Esophagus muscularis mucosa (tissue), 4 donors: ENCODE measurements around the gene PRIMA1.

ENCODE experiments used
- EP300 ChIP-seq: sonication (generic); formaldehyde crosslinking; IDR thresholded peaks from one replicate; pipeline ENCODE4 v1.6.1; 2017; ENCODE audit warnings: antibody characterized with exemption
- POLR2A ChIP-seq: fragments of 450-650 bp; IDR thresholded peaks from one replicate; pipeline ENCODE4 v1.6.1; 2017; ENCODE audit warnings: antibody characterized with exemption, moderate library complexity, mild to moderate bottlenecking, low read depth
- TF ChIP-seq, protein P1 (sequence below), 3 experiments: fragments of 200-600 bp in 2 of 3; fragments of 450-650 bp in 1 of 3; sonication (generic) in 2 of 3; IDR thresholded peaks; one replicate each; pipeline ENCODE4 v1.5.1; 2017 to 2019; ENCODE audit warnings: antibody characterized with exemption in 3 of 3, mild to moderate bottlenecking in 2 of 3, moderate library complexity in 1 of 3

DNA sequence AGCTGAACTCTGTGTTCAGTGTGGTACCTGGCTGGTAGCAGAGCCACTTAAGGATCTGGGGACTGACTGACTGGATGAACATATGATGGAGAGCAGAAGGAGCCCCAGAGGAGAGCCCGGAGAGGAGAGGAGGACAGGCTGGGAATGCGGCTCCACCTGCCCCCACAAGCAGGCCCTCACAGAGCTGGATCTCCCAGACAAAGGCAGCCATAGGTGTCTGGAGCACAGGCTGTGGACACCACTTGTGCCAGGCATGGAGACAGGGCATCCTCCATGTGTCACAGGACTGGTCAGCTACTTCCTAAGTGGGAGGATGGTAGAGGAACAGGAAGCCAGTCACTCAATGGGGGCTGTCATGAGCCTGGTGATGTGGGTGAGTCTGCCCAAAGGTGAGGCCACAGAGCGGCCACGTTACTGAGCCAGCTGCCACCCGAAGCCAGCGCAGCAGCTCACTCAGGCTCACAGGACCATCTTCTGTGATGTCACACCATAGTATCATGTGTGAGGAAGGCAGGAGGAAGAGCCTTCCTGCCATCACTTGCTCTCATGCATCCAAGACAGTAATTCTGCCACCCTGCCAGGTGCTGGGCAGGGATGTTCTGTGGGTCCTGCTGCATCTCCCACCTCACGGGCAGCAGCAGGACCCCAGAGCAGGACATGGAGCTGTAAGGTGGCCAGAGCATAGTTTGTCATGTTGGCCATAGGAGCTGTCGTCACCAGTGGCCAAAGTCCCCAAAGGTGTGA is 72.1 kb downstream of the PRIMA1 start:
- TF ChIP-seq, protein P1, sequence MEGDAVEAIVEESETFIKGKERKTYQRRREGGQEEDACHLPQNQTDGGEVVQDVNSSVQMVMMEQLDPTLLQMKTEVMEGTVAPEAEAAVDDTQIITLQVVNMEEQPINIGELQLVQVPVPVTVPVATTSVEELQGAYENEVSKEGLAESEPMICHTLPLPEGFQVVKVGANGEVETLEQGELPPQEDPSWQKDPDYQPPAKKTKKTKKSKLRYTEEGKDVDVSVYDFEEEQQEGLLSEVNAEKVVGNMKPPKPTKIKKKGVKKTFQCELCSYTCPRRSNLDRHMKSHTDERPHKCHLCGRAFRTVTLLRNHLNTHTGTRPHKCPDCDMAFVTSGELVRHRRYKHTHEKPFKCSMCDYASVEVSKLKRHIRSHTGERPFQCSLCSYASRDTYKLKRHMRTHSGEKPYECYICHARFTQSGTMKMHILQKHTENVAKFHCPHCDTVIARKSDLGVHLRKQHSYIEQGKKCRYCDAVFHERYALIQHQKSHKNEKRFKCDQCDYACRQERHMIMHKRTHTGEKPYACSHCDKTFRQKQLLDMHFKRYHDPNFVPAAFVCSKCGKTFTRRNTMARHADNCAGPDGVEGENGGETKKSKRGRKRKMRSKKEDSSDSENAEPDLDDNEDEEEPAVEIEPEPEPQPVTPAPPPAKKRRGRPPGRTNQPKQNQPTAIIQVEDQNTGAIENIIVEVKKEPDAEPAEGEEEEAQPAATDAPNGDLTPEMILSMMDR (IDR thresholded peaks at IDR 0.05): no peak
- TF ChIP-seq POLR2A (no peak), EP300 (no peak)
